Adrenal gland (tissue), 12 donors: Measurements from ENCODE around the gene DOCK9. TPM values are rescaled to one million over a fixed set of nuclear protein-coding genes. Genes with fewer than 3 reads are reported as not detected.

Experiments used
- DNase-seq, 7 donors: peaks; one replicate each; pipeline ENCODE4 v3.0.0-alpha.2; 2019 to 2020
- H3K27ac ChIP-seq, 5 donors: fragments of 200-600 bp; sonication (generic) in 4 of 5; 1 replicate in 3 of 5; 2 replicates in 2 of 5; pipeline versions ENCODE4 v1.5.1 to v1.8.0; 2016 to 2020; ENCODE audit warnings: mild to moderate bottlenecking in 1 of 5
- H3K27me3 ChIP-seq: fragments of 200-600 bp; 2 replicates; pipeline ENCODE4 v1.8.0; 2021
- H3K36me3 ChIP-seq, 2 donors: fragments of 200-600 bp; replicated peaks in 1 of 2; 1 replicate in 1 of 2; 2 replicates in 1 of 2; pipeline versions ENCODE4 v1.5.1 to v1.8.0; 2018 to 2022
- H3K4me1 ChIP-seq, 2 donors: fragments of 200-600 bp; replicated peaks in 1 of 2; 1 replicate in 1 of 2; 2 replicates in 1 of 2; pipeline versions ENCODE4 v1.5.1 to v1.8.0; 2018 to 2021
- H3K4me3 ChIP-seq, 4 donors: fragments of 200-600 bp; sonication (generic) in 3 of 4; one replicate each; pipeline ENCODE4 v1.5.1; 2016 to 2018
- H3K9me3 ChIP-seq, 3 donors: fragments of 200-600 bp; sonication (generic) in 1 of 3; replicated peaks in 1 of 3; 1 replicate in 2 of 3; 2 replicates in 1 of 3; pipeline versions ENCODE4 v1.5.1 to v1.8.0; 2016 to 2021
- POLR2A ChIP-seq, 2 donors: fragments of 450-650 bp; IDR thresholded peaks; one replicate each; pipeline ENCODE4 v1.6.1; 2017; ENCODE audit warnings: antibody characterized with exemption in 2 of 2, mild to moderate bottlenecking in 2 of 2, moderate library complexity in 1 of 2
- WGBS, 4 donors: extraction: QIAGEN DNeasy Blood & Tissue Kit in 2 of 4; methylation state at CpG; one replicate each; pipeline versions ENCODE4 v1.1.5 to v1.1.7; 2013 to 2017; 5-methylcytosine and 5-hydroxymethylcytosine counted together
- intact Hi-C, 2 donors: fragments of 100-400 bp; cut with DNase I; formaldehyde crosslinking; loops; one replicate each; pipeline versions ENCODE4 v1.14.1 to v1.15.0; 2022 to 2023
- polyA plus RNA-seq, 3 donors: library from polyadenylated mRNA; stranded (reverse); fragments of 200-250 nt in 2 of 3; fragments of 350-450 nt in 1 of 3; fragmentation: Illumina TruSeq in 1 of 3; extraction: RNeasy Lipid Tissue Mini Kit (QIAGEN cat#74804) in 1 of 3; gene quantifications; one replicate each; pipeline ENCODE4 v1.2.3, GENCODE V29; 2013 to 2014
- total RNA-seq, 9 donors: library from RNA; depleted of rRNA in 4 of 9; stranded (reverse); fragments of >200 nt in 4 of 9; fragments of 120-200 nt in 1 of 9; fragmentation: NEBNext Ultra II Directional in 1 of 9; extraction: Animal tissue kit (Norgen Biotek cat#: 25700) in 1 of 9; gene quantifications; one replicate each; pipeline versions ENCODE4 v1.1.0 to v1.2.4, GENCODE V29; 2013 to 2023
- TF ChIP-seq, protein P1 (sequence below), 6 experiments: fragments of 450-650 bp in 4 of 6; fragments of 200-600 bp in 2 of 6; sonication (generic) in 1 of 6; IDR thresholded peaks; 1 replicate in 5 of 6; 2 replicates in 1 of 6; pipeline versions ENCODE4 v1.5.1 to v1.8.0; 2016 to 2021; ENCODE audit warnings: antibody characterized with exemption in 6 of 6, mild to moderate bottlenecking in 2 of 6, moderate library complexity in 1 of 6
- donor health status: healthy with polysubstance abuse.
- donor health status: Bipolar disorder and iron deficiency.
- donor health status: DM: yes; HTN: yes; CAD: no.
- donor health status: DM: no; HTN: no; CAD: no.
- donor health status: DM: no; HTN: no; CAD: no.
- donor health status: DM: yes; HTN: yes; CAD: no.

The DOCK9 gene
- total and polyA plus RNA-seq, 12 donors: 16.2 to 83.4 (median 51.9) TPM

DNA sequence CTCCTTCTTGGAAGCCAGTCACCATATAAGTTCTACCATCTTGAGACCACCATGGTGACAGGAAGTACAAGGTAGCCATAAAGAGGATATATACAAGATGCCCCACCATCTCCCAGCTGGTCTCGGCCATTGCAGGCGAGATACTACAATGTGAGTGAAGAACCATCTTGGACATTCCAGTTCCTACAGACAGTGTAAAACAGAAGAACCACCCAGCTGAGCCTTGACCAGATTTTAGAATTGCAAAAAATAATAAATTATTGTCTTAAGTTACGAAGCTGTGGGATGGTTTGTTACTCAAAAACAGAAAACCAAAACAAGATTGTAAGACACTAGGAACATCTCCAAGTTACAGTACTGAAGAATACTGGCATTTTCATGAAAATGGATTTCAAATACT is 43.6 kb downstream of the DOCK9 start:
- H3K4me1 ChIP-seq: no peaks in the 10 kb centered on the region
- H3K4me3 ChIP-seq: no peak overlapping the region
- H3K27ac ChIP-seq: no peak overlapping the region
- H3K36me3 ChIP-seq: no peaks in the 10 kb centered on the region
- no peaks in the 10 kb centered on the region for H3K9me3 ChIP-seq
- DNase-seq: no peak
- intact Hi-C loops: no loop called here
- 95 to 100% (median 98%) methylated on average over 3 of the region's 3 CpGs for WGBS, 4 donors
- no peaks in the 10 kb centered on the region for H3K27me3 ChIP-seq
- TF ChIP-seq, protein P1, sequence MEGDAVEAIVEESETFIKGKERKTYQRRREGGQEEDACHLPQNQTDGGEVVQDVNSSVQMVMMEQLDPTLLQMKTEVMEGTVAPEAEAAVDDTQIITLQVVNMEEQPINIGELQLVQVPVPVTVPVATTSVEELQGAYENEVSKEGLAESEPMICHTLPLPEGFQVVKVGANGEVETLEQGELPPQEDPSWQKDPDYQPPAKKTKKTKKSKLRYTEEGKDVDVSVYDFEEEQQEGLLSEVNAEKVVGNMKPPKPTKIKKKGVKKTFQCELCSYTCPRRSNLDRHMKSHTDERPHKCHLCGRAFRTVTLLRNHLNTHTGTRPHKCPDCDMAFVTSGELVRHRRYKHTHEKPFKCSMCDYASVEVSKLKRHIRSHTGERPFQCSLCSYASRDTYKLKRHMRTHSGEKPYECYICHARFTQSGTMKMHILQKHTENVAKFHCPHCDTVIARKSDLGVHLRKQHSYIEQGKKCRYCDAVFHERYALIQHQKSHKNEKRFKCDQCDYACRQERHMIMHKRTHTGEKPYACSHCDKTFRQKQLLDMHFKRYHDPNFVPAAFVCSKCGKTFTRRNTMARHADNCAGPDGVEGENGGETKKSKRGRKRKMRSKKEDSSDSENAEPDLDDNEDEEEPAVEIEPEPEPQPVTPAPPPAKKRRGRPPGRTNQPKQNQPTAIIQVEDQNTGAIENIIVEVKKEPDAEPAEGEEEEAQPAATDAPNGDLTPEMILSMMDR (IDR thresholded peaks at IDR 0.05): no peak
- no peak for TF ChIP-seq POLR2A (IDR thresholded peaks at IDR 0.05)

DNA sequence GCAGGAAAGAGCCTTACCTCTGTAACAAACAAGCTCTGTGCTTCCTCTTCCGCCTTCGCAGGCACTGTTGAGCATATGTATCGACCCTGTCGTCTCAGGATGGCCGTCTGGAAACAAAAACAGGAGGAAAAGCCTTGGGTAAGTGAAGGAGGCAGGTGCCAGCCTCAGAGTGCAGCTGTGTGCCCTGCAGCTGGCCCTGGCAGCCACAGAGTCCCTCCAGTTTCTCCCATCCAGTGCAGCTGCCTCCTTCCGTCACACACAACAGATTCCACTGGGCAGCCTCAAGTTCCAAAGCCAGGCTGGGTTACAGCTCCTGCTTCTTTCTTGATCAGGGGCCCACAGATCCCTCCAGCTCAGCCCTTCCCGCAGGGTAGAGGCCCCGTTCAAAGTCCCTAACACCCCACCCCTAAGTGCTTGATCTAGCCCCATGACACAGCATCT is 47.7 kb downstream of the DOCK9 start:
- Histone ChIP-seq H3K9me3 (no peaks in the 10 kb centered on the region), H3K27ac (no peak overlapping the region), H3K4me1 (no peaks in the 10 kb centered on the region), H3K27me3 (no peaks in the 10 kb centered on the region), H3K36me3 (no peaks in the 10 kb centered on the region), H3K4me3 (no peak overlapping the region)
- intact Hi-C loops: no loop called here
- TF ChIP-seq, protein P1 (IDR thresholded peaks at IDR 0.05): no peak
- TF ChIP-seq POLR2A (IDR thresholded peaks at IDR 0.05): no peak
- no peak for DNase-seq
- 63 to 79% (median 71%) methylated on average over 6 to 8 of the region's 8 CpGs for WGBS, 4 donors

DNA sequence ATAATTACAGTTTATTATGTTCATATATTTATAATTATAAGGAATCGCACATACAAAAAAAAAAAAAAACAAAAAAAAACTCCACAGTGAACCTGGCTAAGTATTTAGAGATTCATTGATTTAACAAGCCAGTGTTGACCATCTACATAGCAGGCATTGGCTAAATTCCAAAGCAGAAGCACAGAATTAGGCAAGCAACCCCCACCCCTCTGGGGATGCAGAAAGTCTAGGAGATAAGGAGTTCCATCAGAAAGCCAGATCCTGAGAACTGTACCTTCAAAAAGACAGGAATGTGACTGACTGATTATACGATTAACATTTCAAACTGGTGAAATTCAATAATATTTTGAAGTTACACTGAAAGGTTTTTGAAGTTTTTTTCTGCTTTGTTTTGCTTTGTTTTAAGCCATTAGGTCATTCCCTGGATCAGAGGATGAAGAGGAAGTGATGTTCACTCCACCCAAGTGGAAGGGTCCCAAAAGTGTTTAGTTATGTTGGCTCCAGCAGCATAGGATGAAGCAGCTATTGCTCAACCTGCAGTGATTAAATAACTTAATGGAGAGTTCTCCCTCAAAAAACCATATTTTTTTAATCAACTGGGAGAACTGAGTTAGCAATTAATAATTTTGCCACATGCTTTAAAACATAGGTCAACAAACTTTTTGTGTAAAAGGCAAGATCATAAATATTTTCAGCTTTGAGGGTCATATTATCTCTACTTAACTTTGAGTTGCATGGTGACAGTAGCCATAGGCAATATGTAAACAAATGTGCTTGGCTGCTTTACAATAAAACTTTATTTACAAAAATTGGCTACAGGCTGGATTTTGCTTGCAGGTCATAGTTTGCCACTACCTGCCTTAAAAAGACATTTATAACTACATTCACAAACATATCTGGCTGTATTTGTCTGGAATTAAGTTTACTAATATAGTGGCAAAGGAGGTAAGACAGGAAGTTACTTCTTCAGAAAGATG is 49.6 kb downstream of the DOCK9 start:
- TF ChIP-seq, protein P1 (IDR thresholded peaks at IDR 0.05): no peak
- no peak for TF ChIP-seq POLR2A (IDR thresholded peaks at IDR 0.05)
- Histone ChIP-seq H3K27ac (no peak overlapping the region), H3K4me1 (peaks cover 0 to 2% of the 10 kb centered on the region in 2 donors), H3K4me3 (no peak overlapping the region), H3K27me3 (no peaks in the 10 kb centered on the region), H3K36me3 (no peaks in the 10 kb centered on the region), H3K9me3 (no peaks in the 10 kb centered on the region)
- DNase-seq: no peak
- intact Hi-C loops: loop anchor here in 1 of 2 donors (10.0 kb wide), 1 partner anchor 53 kb away; no protein-coding TSS in a partner anchor
- 76 to 85% (median 85%) methylated on average over 2 of the region's 2 CpGs for WGBS, 4 donors

DNA sequence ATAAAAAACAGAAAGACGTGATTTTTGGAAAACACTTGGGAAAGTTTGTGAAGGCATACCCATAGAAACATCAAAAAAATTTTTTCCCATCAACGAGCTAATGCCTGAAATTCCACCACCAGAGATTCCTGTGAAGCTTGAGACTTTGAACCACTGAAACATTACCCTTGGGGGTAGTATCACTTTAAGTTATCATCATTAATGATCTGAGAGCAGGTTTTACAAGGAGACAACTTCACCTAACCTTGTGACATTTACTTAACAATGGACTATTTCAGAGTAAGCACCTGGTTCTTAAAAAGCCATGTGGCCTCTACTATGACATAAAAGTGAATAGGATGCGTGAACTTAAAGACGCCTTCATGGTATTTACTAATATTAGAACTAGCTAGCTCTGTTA is 51.9 kb downstream of the DOCK9 start:
- WGBS, 4 donors: 80 to 98% (median 95%) methylated on average over 4 of the region's 4 CpGs
- no peaks in the 10 kb centered on the region for H3K36me3 ChIP-seq
- H3K4me1 ChIP-seq: peaks cover 7 to 11% of the 10 kb centered on the region in 2 donors
- H3K27ac ChIP-seq: no peak overlapping the region
- TF ChIP-seq, protein P1 (IDR thresholded peaks at IDR 0.05): no peak
- TF ChIP-seq POLR2A (IDR thresholded peaks at IDR 0.05): no peak
- no peaks in the 10 kb centered on the region for H3K27me3 ChIP-seq
- no peaks in the 10 kb centered on the region for H3K9me3 ChIP-seq
- DNase-seq: no peak
- H3K4me3 ChIP-seq: no peak overlapping the region
- intact Hi-C loops: loop anchor here in 1 of 2 donors (10.0 kb wide), 1 partner anchor 51 kb away; no protein-coding TSS in a partner anchor
